ENCODE measurements around the gene ZNF846.

Gene ZNF846

GRCh38 chr19:9808855-9809824 lies 40.6 kb upstream of the ZNF846 start:
- Histone ChIP-seq H2AFZ (ENCODE audit: low read length) (no peak overlapping the region), H3K4me3 (ENCODE audit: low read length, poor library complexity, severe bottlenecking) (no peak overlapping the region), H3K27me3 (ENCODE audit: insufficient read depth, low read length, poor library complexity, severe bottlenecking) (no peaks in the 10 kb centered on the region), H3K9me3 (ENCODE audit: insufficient read depth, low read depth, low read length) (no peaks in the 10 kb centered on the region), H3K4me1 (ENCODE audit: insufficient read depth, low read length, poor library complexity, severe bottlenecking) (no peaks in the 10 kb centered on the region), H3K36me3 (ENCODE audit: insufficient read depth, low read length) (peaks cover 22% of the 10 kb centered on the region; the same call in 1 of the 2 replicates), H3F3A (ENCODE audit: low read depth) (no peaks in the 10 kb centered on the region), H3K9ac (ENCODE audit: low read depth, low read length, poor library complexity, severe bottlenecking) (no peak overlapping the region), H3K4me2 (ENCODE audit: low read depth, low read length, poor library complexity, severe bottlenecking) (no peak overlapping the region), H3K9me2 (replicated peaks; ENCODE audit: low read depth, low read length) (no peaks in the 10 kb centered on the region), H3K79me2 (ENCODE audit: insufficient read depth, low read length) (no peaks in the 10 kb centered on the region; the same call in 1 of the 2 replicates), H4K20me1 (ENCODE audit: insufficient read depth, low read length, poor library complexity, severe bottlenecking) (no peaks in the 10 kb centered on the region)
- TF ChIP-seq CTCF (conservative IDR thresholded peaks at IDR 0.05; ENCODE audit: low read length) (no peak), EZH2phosphoT487 (IDR thresholded peaks at IDR 0.05; ENCODE audit: borderline replicate concordance) (no peak)

GRCh38 chr19:9806803-9807202 lies 38.3 kb upstream of the ZNF846 start:
- H3K4me2 ChIP-seq (ENCODE audit: low read depth, low read length, poor library complexity, severe bottlenecking), result no peak overlapping the region

GRCh38 chr19:9801976-9802375 lies 33.4 kb upstream of the ZNF846 start:
- no peak overlapping the region for H2AFZ ChIP-seq (ENCODE audit: low read length)
- no peaks in the 10 kb centered on the region for H3K9me2 ChIP-seq (replicated peaks; ENCODE audit: low read depth, low read length)
- H3K36me3 ChIP-seq (ENCODE audit: insufficient read depth, low read length), result no peaks in the 10 kb centered on the region
- no peak overlapping the region for H3K4me2 ChIP-seq (ENCODE audit: low read depth, low read length, poor library complexity, severe bottlenecking)
- H3F3A ChIP-seq (ENCODE audit: low read depth), result no peaks in the 10 kb centered on the region
- TF ChIP-seq EZH2phosphoT487 (IDR thresholded peaks at IDR 0.05; ENCODE audit: borderline replicate concordance), result no peak
- no peak for TF ChIP-seq CTCF (conservative IDR thresholded peaks at IDR 0.05; ENCODE audit: low read length)
- H4K20me1 ChIP-seq (ENCODE audit: insufficient read depth, low read length, poor library complexity, severe bottlenecking), result no peaks in the 10 kb centered on the region
- no peak overlapping the region for H3K9ac ChIP-seq (ENCODE audit: low read depth, low read length, poor library complexity, severe bottlenecking)
- no peaks in the 10 kb centered on the region for H3K27me3 ChIP-seq (ENCODE audit: insufficient read depth, low read length, poor library complexity, severe bottlenecking)
- no peak overlapping the region for H3K4me3 ChIP-seq (ENCODE audit: low read length, poor library complexity, severe bottlenecking)
- no peaks in the 10 kb centered on the region for H3K79me2 ChIP-seq (ENCODE audit: insufficient read depth, low read length)
- no peaks in the 10 kb centered on the region for H3K9me3 ChIP-seq (ENCODE audit: insufficient read depth, low read depth, low read length)
- peaks cover 10% of the 10 kb centered on the region for H3K4me1 ChIP-seq (ENCODE audit: insufficient read depth, low read length, poor library complexity, severe bottlenecking)

More at GRCh38 chr19:9806803-9807202, 38.3 kb upstream of the ZNF846 start:
- no peak overlapping the region for H2AFZ ChIP-seq (ENCODE audit: low read length)
- no peaks in the 10 kb centered on the region for H4K20me1 ChIP-seq (ENCODE audit: insufficient read depth, low read length, poor library complexity, severe bottlenecking)
- peaks cover 22% of the 10 kb centered on the region; the same call in 1 of the 2 replicates for H3K36me3 ChIP-seq (ENCODE audit: insufficient read depth, low read length)
- H3K9ac ChIP-seq (ENCODE audit: low read depth, low read length, poor library complexity, severe bottlenecking), result no peak overlapping the region
- no peaks in the 10 kb centered on the region for H3K4me1 ChIP-seq (ENCODE audit: insufficient read depth, low read length, poor library complexity, severe bottlenecking)
- H3K9me3 ChIP-seq (ENCODE audit: insufficient read depth, low read depth, low read length), result no peaks in the 10 kb centered on the region
- H3F3A ChIP-seq (ENCODE audit: low read depth), result no peaks in the 10 kb centered on the region
- H3K27me3 ChIP-seq (ENCODE audit: insufficient read depth, low read length, poor library complexity, severe bottlenecking), result no peaks in the 10 kb centered on the region
- no peaks in the 10 kb centered on the region for H3K9me2 ChIP-seq (replicated peaks; ENCODE audit: low read depth, low read length)
- no peak for TF ChIP-seq EZH2phosphoT487 (IDR thresholded peaks at IDR 0.05; ENCODE audit: borderline replicate concordance)
- TF ChIP-seq CTCF (conservative IDR thresholded peaks at IDR 0.05; ENCODE audit: low read length), result no peak
- H3K79me2 ChIP-seq (ENCODE audit: insufficient read depth, low read length), result no peaks in the 10 kb centered on the region
- H3K4me3 ChIP-seq (ENCODE audit: low read length, poor library complexity, severe bottlenecking), result no peak overlapping the region

Measured in Loucy (cell line).